ENCODE measurements around the gene SPIN4.
"Not testable (repeated sequence)": the region's sequence is repeated elsewhere in the genome, so short reads cannot be mapped to it uniquely, and the experiment has no call there.

The SPIN4 gene

GRCh38 chrX:63350941-63351616 lies at the start of gene SPIN4:
Gene SPIN4 (minus strand): TSS chrX:63351332. CDS start chrX:63350819, 513 bp downstream.
- H3K4me1 ChIP-seq (ENCODE audit: control insufficient read depth in 1 of 2, insufficient read depth in 2 of 2, low read length in 2 of 2) = peaks cover 0 to 4% of the 10 kb centered on the region in 2 donors
- H3K27me3 ChIP-seq (ENCODE audit: low read depth, low read length) = no peaks in the 10 kb centered on the region
- peak within 1 kb of the TSS; percentile 67 for H3K27ac ChIP-seq (ENCODE audit: low read length)

GRCh38 chrX:63400340-63400739 lies 49.2 kb upstream of the SPIN4 start:
- Histone ChIP-seq H3K4me1 (ENCODE audit: control insufficient read depth in 1 of 2, insufficient read depth in 2 of 2, low read length in 2 of 2) (no peaks in the 10 kb centered on the region), H3K4me3 (ENCODE audit: low read depth in 1 of 2, low read length in 2 of 2) (no peak overlapping the region), H3K27me3 (ENCODE audit: low read depth, low read length) (no peaks in the 10 kb centered on the region), H3K36me3 (ENCODE audit: control insufficient read depth in 1 of 2, insufficient read depth in 2 of 2, low read length in 2 of 2) (no peaks in the 10 kb centered on the region), H3K9me3 (ENCODE audit: control insufficient read depth in 1 of 2, low read length in 2 of 2) (no peaks in the 10 kb centered on the region), H3K27ac (ENCODE audit: low read length) (no peak overlapping the region)

More at GRCh38 chrX:63350941-63351616, at the start of gene SPIN4:
- Histone ChIP-seq H3K4me3 (ENCODE audit: low read depth in 1 of 2, low read length in 2 of 2) (peak within 1 kb of the TSS; percentile 74), H3K36me3 (ENCODE audit: control insufficient read depth in 1 of 2, insufficient read depth in 2 of 2, low read length in 2 of 2) (no peaks in the 10 kb centered on the region), H3K9me3 (ENCODE audit: control insufficient read depth in 1 of 2, low read length in 2 of 2) (no peaks in the 10 kb centered on the region)

- Histone ChIP-seq H3K4me1 (ENCODE audit: control insufficient read depth in 1 of 2, insufficient read depth in 2 of 2, low read length in 2 of 2) (no peaks in the 10 kb centered on the region), H3K9me3 (ENCODE audit: control insufficient read depth in 1 of 2, low read length in 2 of 2) (no peaks in the 10 kb centered on the region), H3K4me3 (ENCODE audit: low read depth in 1 of 2, low read length in 2 of 2) (no peak overlapping the region), H3K36me3 (ENCODE audit: control insufficient read depth in 1 of 2, insufficient read depth in 2 of 2, low read length in 2 of 2) (no peaks in the 10 kb centered on the region), H3K27me3 (ENCODE audit: low read depth, low read length) (no peaks in the 10 kb centered on the region), H3K27ac (ENCODE audit: low read length) (no peak overlapping the region)
Observed at GRCh38 chrX:63394872-63395271, 43.7 kb upstream of the SPIN4 start.

GRCh38 chrX:63393094-63393493 lies 42.0 kb upstream of the SPIN4 start:
- H3K36me3 ChIP-seq (ENCODE audit: control insufficient read depth in 1 of 2, insufficient read depth in 2 of 2, low read length in 2 of 2); H3K27ac ChIP-seq (ENCODE audit: low read length); H3K4me3 ChIP-seq (ENCODE audit: low read depth in 1 of 2, low read length in 2 of 2); H3K9me3 ChIP-seq (ENCODE audit: control insufficient read depth in 1 of 2, low read length in 2 of 2); H3K27me3 ChIP-seq (ENCODE audit: low read depth, low read length); H3K4me1 ChIP-seq (ENCODE audit: control insufficient read depth in 1 of 2, insufficient read depth in 2 of 2, low read length in 2 of 2): not testable (repeated sequence)

GRCh38 chrX:63387411-63387810 lies 36.3 kb upstream of the SPIN4 start:
- Histone ChIP-seq H3K4me3 (ENCODE audit: low read depth in 1 of 2, low read length in 2 of 2) (no peak overlapping the region), H3K27ac (ENCODE audit: low read length) (no peak overlapping the region), H3K4me1 (ENCODE audit: control insufficient read depth in 1 of 2, insufficient read depth in 2 of 2, low read length in 2 of 2) (no peaks in the 10 kb centered on the region), H3K27me3 (ENCODE audit: low read depth, low read length) (no peaks in the 10 kb centered on the region), H3K9me3 (ENCODE audit: control insufficient read depth in 1 of 2, low read length in 2 of 2) (no peaks in the 10 kb centered on the region), H3K36me3 (ENCODE audit: control insufficient read depth in 1 of 2, insufficient read depth in 2 of 2, low read length in 2 of 2) (no peaks in the 10 kb centered on the region)

- not testable (repeated sequence) for H3K27ac ChIP-seq (ENCODE audit: low read length); H3K27me3 ChIP-seq (ENCODE audit: low read depth, low read length); H3K4me1 ChIP-seq (ENCODE audit: control insufficient read depth in 1 of 2, insufficient read depth in 2 of 2, low read length in 2 of 2); H3K4me3 ChIP-seq (ENCODE audit: low read depth in 1 of 2, low read length in 2 of 2); H3K36me3 ChIP-seq (ENCODE audit: control insufficient read depth in 1 of 2, insufficient read depth in 2 of 2, low read length in 2 of 2); H3K9me3 ChIP-seq (ENCODE audit: control insufficient read depth in 1 of 2, low read length in 2 of 2)
Observed at GRCh38 chrX:63384263-63384662, 33.1 kb upstream of the SPIN4 start.

- not testable (repeated sequence) for H3K27me3 ChIP-seq (ENCODE audit: low read depth, low read length); H3K27ac ChIP-seq (ENCODE audit: low read length); H3K9me3 ChIP-seq (ENCODE audit: control insufficient read depth in 1 of 2, low read length in 2 of 2); H3K4me1 ChIP-seq (ENCODE audit: control insufficient read depth in 1 of 2, insufficient read depth in 2 of 2, low read length in 2 of 2); H3K36me3 ChIP-seq (ENCODE audit: control insufficient read depth in 1 of 2, insufficient read depth in 2 of 2, low read length in 2 of 2); H3K4me3 ChIP-seq (ENCODE audit: low read depth in 1 of 2, low read length in 2 of 2)
Observed at GRCh38 chrX:63373012-63373411, 21.9 kb upstream of the SPIN4 start.

GRCh38 chrX:63367699-63368098 lies 16.6 kb upstream of the SPIN4 start:
- H3K4me3 ChIP-seq (ENCODE audit: low read depth in 1 of 2, low read length in 2 of 2); H3K27me3 ChIP-seq (ENCODE audit: low read depth, low read length); H3K27ac ChIP-seq (ENCODE audit: low read length); H3K36me3 ChIP-seq (ENCODE audit: control insufficient read depth in 1 of 2, insufficient read depth in 2 of 2, low read length in 2 of 2); H3K4me1 ChIP-seq (ENCODE audit: control insufficient read depth in 1 of 2, insufficient read depth in 2 of 2, low read length in 2 of 2); H3K9me3 ChIP-seq (ENCODE audit: control insufficient read depth in 1 of 2, low read length in 2 of 2): not testable (repeated sequence)

- Histone ChIP-seq H3K4me3 (ENCODE audit: low read depth in 1 of 2, low read length in 2 of 2) (no peak overlapping the region), H3K9me3 (ENCODE audit: control insufficient read depth in 1 of 2, low read length in 2 of 2) (no peaks in the 10 kb centered on the region), H3K27me3 (ENCODE audit: low read depth, low read length) (no peaks in the 10 kb centered on the region), H3K4me1 (ENCODE audit: control insufficient read depth in 1 of 2, insufficient read depth in 2 of 2, low read length in 2 of 2) (no peaks in the 10 kb centered on the region), H3K36me3 (ENCODE audit: control insufficient read depth in 1 of 2, insufficient read depth in 2 of 2, low read length in 2 of 2) (no peaks in the 10 kb centered on the region), H3K27ac (ENCODE audit: low read length) (no peak overlapping the region)
Observed at GRCh38 chrX:63363788-63364187, 12.7 kb upstream of the SPIN4 start.

- no peaks in the 10 kb centered on the region for H3K4me1 ChIP-seq (ENCODE audit: control insufficient read depth in 1 of 2, insufficient read depth in 2 of 2, low read length in 2 of 2)
- H3K4me3 ChIP-seq (ENCODE audit: low read depth in 1 of 2, low read length in 2 of 2) = no peak overlapping the region
- no peaks in the 10 kb centered on the region for H3K27me3 ChIP-seq (ENCODE audit: low read depth, low read length)
- H3K9me3 ChIP-seq (ENCODE audit: control insufficient read depth in 1 of 2, low read length in 2 of 2) = no peaks in the 10 kb centered on the region
- H3K36me3 ChIP-seq (ENCODE audit: control insufficient read depth in 1 of 2, insufficient read depth in 2 of 2, low read length in 2 of 2) = no peaks in the 10 kb centered on the region
- H3K27ac ChIP-seq (ENCODE audit: low read length) = no peak overlapping the region
Observed at GRCh38 chrX:63361494-63361893, 10.4 kb upstream of the SPIN4 start.

- H3K4me1 ChIP-seq (ENCODE audit: control insufficient read depth in 1 of 2, insufficient read depth in 2 of 2, low read length in 2 of 2) = peaks cover 0 to 3% of the 10 kb centered on the region in 2 donors
- no peaks in the 10 kb centered on the region for H3K9me3 ChIP-seq (ENCODE audit: control insufficient read depth in 1 of 2, low read length in 2 of 2)
- H3K36me3 ChIP-seq (ENCODE audit: control insufficient read depth in 1 of 2, insufficient read depth in 2 of 2, low read length in 2 of 2) = no peaks in the 10 kb centered on the region
- no peaks in the 10 kb centered on the region for H3K27me3 ChIP-seq (ENCODE audit: low read depth, low read length)
- no peak overlapping the region for H3K27ac ChIP-seq (ENCODE audit: low read length)
- H3K4me3 ChIP-seq (ENCODE audit: low read depth in 1 of 2, low read length in 2 of 2) = no peak overlapping the region
Observed at GRCh38 chrX:63354484-63354883, 3.4 kb upstream of the SPIN4 start.

GRCh38 chrX:63350465-63350877 lies 661 bp downstream of the SPIN4 start:
- Histone ChIP-seq H3K4me1 (ENCODE audit: control insufficient read depth in 1 of 2, insufficient read depth in 2 of 2, low read length in 2 of 2) (peaks cover 0 to 4% of the 10 kb centered on the region in 2 donors), H3K4me3 (ENCODE audit: low read depth in 1 of 2, low read length in 2 of 2) (peak overlapping the region; percentile 74), H3K27me3 (ENCODE audit: low read depth, low read length) (no peaks in the 10 kb centered on the region), H3K9me3 (ENCODE audit: control insufficient read depth in 1 of 2, low read length in 2 of 2) (no peaks in the 10 kb centered on the region), H3K27ac (ENCODE audit: low read length) (peak overlapping the region; percentile 67), H3K36me3 (ENCODE audit: control insufficient read depth in 1 of 2, insufficient read depth in 2 of 2, low read length in 2 of 2) (no peaks in the 10 kb centered on the region)
